K562 (cell line): ENCODE measurements around the gene SAMM50.

Experiments
- ATF1 ChIP-seq, 2 experiments: fragments of 450-650 bp in 1 of 2; IDR thresholded peaks; 2 replicates each; pipeline ENCODE4 v1.6.1; 2016; ENCODE audit warnings: missing compliant biosample characterization in 1 of 2, missing genetic modification characterization in 1 of 2
- CBFB ChIP-seq: sonication (generic); formaldehyde crosslinking; IDR thresholded peaks from 2 replicates; pipeline ENCODE4 v1.4.0; 2020; ENCODE audit warnings: mild to moderate bottlenecking, missing genetic modification reagents
- ETV5 ChIP-seq: sonication (generic); formaldehyde crosslinking; IDR thresholded peaks from 2 replicates; pipeline ENCODE4 v1.4.0; 2020; ENCODE audit warnings: low read depth, mild to moderate bottlenecking, missing genetic modification reagents
- EZH2 ChIP-seq: IDR thresholded peaks from 2 replicates; pipeline ENCODE4 v1.6.1; 2012; ENCODE audit warnings: low read depth, mild to moderate bottlenecking, inconsistent platforms, low read length, borderline replicate concordance
- GATAD2B ChIP-seq: fragments of 450-650 bp; IDR thresholded peaks from 2 replicates; pipeline ENCODE4 v1.6.1; 2017; ENCODE audit warnings: mild to moderate bottlenecking, borderline replicate concordance
- MAFF ChIP-seq: IDR thresholded peaks from 2 replicates; pipeline ENCODE4 v1.6.1; 2012; ENCODE audit warnings: low read length, improper control_type of control experiment
- POLR2A ChIP-seq: fragments of 450-650 bp; conservative IDR thresholded peaks from 2 replicates; pipeline ENCODE4 v1.6.1; 2016
- RFX5 ChIP-seq: IDR thresholded peaks from 2 replicates; pipeline ENCODE4 v1.6.1; 2011; ENCODE audit warnings: low read depth, mild to moderate bottlenecking, improper control_type of control experiment, low read length
- SIX5 ChIP-seq, 2 experiments: IDR thresholded peaks; 2 replicates each; pipeline ENCODE4 v1.6.1; 2011; ENCODE audit warnings: low read length in 2 of 2, borderline replicate concordance in 1 of 2, low read depth in 1 of 2, mild to moderate bottlenecking in 1 of 2, moderate library complexity in 1 of 2; ENCODE audit not compliant: insufficient read depth in 1 of 2
- ZBTB7A ChIP-seq: IDR thresholded peaks from 2 replicates; pipeline ENCODE4 v1.6.1; 2011; ENCODE audit warnings: low read depth, mild to moderate bottlenecking, low read length, moderate library complexity, borderline replicate concordance; ENCODE audit not compliant: control insufficient read depth
- ZNF507 ChIP-seq: conservative IDR thresholded peaks from 2 replicates; pipeline ENCODE4 v1.6.1; 2017; ENCODE audit warnings: missing genetic modification characterization, missing compliant biosample characterization
- ZNF699 ChIP-seq: fragments of 250-450 bp; sonication (Bioruptor Pico); IDR thresholded peaks from 2 replicates; pipeline ENCODE4 v1.8.0; 2021; ENCODE audit warnings: mild to moderate bottlenecking, moderate library complexity; ENCODE audit not compliant: insufficient replicate concordance
- TF ChIP-seq, protein P1 (sequence below), 3 experiments: IDR thresholded peaks in 2 of 3; conservative IDR thresholded peaks in 1 of 3; 2 replicates each; pipeline ENCODE4 v1.5.1; 2011 to 2012; ENCODE audit warnings: low read length in 3 of 3, mild to moderate bottlenecking in 3 of 3, control low read depth in 2 of 3, improper control_type of control experiment in 1 of 3, inconsistent platforms in 1 of 3, low read depth in 1 of 3, mixed read lengths in 1 of 3, moderate library complexity in 1 of 3; ENCODE audit not compliant: insufficient read depth in 2 of 3

DNA sequence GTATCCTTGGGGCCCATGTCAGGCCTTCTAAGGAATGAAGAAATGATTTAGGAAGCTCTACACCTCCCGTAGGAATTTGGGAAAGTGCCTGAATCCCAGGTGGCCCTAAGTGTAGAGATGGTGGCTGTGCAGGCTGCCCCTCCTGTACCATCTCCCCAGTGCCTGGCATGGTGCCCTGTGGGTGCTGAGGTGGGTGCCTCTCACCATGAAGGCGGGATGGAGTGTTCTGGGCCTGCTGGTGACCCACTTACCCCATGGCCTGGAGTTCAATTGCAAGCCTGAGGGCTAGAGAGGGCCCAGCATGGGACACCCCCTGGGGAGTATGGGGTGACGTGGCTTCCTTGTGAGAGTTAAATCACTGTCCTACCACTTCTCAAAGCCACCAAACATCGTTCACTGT, 19.8 kb downstream of the SAMM50 start:
- TF ChIP-seq CBFB (CRISPR knock-in tag) (no peak), ZBTB7A (no peak), EZH2 (no peak), ETV5 (CRISPR knock-in tag) (no peak), SIX5 (IDR thresholded peaks at IDR 0.05; ENCODE audit: borderline replicate concordance in 1 of 2, insufficient read depth in 1 of 2, low read depth in 1 of 2, low read length in 2 of 2) (no peak), GATAD2B (no peak), ZNF699 (CRISPR knock-in tag) (no peak), RFX5 (no peak), POLR2A (no peak), MAFF (no peak), ATF1 (CRISPR knock-in tag; IDR thresholded peaks at IDR 0.05) (no peak), ATF1 (tag; IDR thresholded peaks at IDR 0.05) (no peak), ZNF507 (no peak)
- TF ChIP-seq, protein P1, sequence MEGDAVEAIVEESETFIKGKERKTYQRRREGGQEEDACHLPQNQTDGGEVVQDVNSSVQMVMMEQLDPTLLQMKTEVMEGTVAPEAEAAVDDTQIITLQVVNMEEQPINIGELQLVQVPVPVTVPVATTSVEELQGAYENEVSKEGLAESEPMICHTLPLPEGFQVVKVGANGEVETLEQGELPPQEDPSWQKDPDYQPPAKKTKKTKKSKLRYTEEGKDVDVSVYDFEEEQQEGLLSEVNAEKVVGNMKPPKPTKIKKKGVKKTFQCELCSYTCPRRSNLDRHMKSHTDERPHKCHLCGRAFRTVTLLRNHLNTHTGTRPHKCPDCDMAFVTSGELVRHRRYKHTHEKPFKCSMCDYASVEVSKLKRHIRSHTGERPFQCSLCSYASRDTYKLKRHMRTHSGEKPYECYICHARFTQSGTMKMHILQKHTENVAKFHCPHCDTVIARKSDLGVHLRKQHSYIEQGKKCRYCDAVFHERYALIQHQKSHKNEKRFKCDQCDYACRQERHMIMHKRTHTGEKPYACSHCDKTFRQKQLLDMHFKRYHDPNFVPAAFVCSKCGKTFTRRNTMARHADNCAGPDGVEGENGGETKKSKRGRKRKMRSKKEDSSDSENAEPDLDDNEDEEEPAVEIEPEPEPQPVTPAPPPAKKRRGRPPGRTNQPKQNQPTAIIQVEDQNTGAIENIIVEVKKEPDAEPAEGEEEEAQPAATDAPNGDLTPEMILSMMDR (IDR thresholded peaks at IDR 0.05 in 2 of 3, conservative IDR thresholded peaks at IDR 0.05 in 1 of 3; ENCODE audit: insufficient read depth in 2 of 3, low read depth in 1 of 3, low read length in 3 of 3) = no peak
